HG02840 (cell line): Measurements from ENCODE around the gene UGT1A9.
"Not testable (repeated sequence)": the region's sequence is repeated elsewhere in the genome, so short reads cannot be mapped to it uniquely, and the experiment has no call there.

Experiments
- ATAC-seq: cut with Tn5 transposase; IDR thresholded peaks from one replicate; pipeline ENCODE4 v1.9.1; 2021; ENCODE audit warnings: mild to moderate bottlenecking, moderate library complexity, moderate number of reproducible peaks; ENCODE audit not compliant: unreplicated experiment, low FRiP score

UGT1A9 gene

GRCh38 chr2:233679196-233679595 lies 7.5 kb downstream of the UGT1A9 start:
- no peak for ATAC-seq

DNA sequence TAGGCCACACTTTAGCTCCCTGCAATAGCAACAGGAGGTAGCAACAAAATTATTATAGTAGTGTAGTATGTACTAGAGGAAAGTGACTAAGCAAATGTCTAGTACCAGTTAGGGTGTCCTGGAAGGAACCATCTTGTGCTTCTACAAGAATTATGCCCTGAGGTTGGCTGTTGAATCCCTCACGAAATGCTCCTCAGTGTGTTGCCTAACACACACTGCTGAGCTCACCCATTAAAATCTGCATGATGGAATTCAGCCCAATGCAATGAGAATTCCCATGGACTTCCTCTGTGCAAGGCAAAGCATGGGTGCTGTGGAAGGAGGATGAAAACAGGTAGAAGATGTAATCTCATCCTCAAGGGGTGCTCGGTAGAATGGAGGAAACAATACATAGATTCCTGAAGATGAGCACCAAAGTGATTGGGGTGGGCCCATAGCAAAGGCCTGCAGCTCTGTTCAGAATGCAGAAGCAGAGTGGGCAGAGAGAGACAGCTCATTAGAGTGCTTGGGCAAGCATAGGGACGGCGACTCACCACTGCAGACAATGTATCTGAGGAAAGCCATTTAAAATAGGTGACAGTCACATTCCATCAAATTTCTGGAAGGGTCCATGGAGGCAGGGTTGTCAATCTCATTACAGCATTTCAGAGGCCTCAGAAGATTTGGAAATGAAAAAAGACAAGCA lies 8.8 kb downstream of the UGT1A9 start:
- no peak for ATAC-seq

- ATAC-seq, result no peak
Observed at GRCh38 chr2:233681521-233682099, 9.9 kb downstream of the UGT1A9 start, which contains the start of gene UGT1A7. TSS of gene UGT1A7 (plus strand) at chr2:233681901. CDS start at chr2:233681938, 37 bp downstream.

DNA sequence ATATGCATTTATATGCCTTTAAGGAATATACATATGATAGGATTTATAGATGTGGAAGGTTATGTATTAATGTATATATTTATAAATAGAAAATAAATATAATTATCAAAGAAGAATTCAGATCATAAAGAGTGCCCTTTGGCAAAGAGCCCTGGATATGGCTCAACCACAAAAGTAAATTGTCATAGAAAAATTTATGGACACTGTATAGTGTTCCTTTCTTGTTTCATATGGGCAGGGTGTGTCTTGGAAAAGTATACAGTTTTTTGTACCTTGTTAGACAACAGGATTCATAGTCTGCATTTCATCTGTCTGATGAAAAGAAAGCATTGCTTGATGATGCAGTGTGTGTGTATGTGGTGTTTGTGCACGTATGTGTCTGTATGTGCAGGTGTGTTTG lies 12.9 kb downstream of the UGT1A9 start:
- ATAC-seq, result no peak

GRCh38 chr2:233686928-233687327 lies 15.2 kb downstream of the UGT1A9 start:
- ATAC-seq, result no peak

GRCh38 chr2:233688341-233688740 lies 16.6 kb downstream of the UGT1A9 start:
- no peak for ATAC-seq

DNA sequence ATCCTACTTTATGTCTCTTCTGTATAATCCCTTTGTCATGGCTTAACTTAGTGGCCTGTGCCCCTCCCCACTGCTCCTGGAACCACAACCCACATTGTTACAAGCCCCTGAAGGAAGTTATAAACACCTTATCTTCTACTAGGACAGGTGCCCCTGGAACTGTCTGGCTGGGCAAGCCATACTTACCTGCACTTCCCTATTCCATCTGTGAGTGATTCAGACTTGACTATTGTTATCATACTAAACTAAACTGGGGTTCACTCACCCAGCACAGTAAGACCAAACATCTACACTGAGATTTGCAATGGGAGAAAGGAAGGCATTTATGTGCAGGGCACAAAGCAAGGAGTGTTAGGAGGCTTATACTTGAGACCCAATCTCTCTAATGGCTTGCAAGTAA lies 17.3 kb downstream of the UGT1A9 start:
- no peak for ATAC-seq

DNA sequence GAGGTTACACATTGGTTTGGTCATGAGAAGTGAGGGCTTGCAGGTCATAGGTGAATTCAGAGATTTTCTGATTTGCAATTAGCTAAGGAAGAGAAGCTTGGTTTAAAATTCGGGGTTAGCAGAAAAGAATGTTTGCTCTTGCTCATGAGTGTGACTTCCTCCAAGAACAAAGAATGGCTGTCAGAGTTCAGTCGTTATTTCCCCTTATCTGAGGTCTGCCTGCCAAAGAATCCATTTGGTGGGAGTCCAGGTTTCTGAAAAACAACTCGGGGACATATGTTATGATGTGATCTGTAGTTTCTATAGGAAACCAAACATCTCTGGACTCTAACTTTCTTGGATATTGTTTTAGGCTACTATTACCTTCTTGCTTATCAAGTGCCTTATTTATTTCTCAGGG lies 17.8 kb downstream of the UGT1A9 start:
- ATAC-seq, result no peak

GRCh38 chr2:233690444-233690843 lies 18.7 kb downstream of the UGT1A9 start:
- no peak for ATAC-seq

GRCh38 chr2:233691443-233692433 lies 20.0 kb downstream of the UGT1A9 start:
- ATAC-seq, result no peak

DNA sequence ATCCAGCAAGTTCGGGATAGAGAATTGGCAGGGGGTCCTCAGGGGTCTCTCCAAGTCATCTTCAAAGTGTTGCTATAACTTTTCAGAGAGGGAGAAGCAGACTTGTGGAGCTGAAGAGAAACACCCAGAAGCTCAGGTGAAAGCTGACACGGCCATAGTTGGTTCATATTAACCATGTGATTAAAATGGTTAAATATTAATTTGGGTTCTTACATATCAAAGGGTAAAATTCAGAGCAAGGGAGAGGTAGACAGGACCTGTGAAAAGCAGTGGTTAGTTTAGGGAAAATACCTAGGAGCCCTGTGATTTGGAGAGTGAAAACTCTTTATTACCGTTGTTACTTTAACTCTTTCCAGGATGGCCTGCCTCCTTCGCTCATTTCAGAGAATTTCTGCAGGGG lies 20.9 kb downstream of the UGT1A9 start, which contains the start of gene UGT1A6:
Gene UGT1A6 (plus strand): TSS at position 243 of the 400 bp plus-strand sequence. CDS start 115 bp downstream, at position 358.
- no peak for ATAC-seq

DNA sequence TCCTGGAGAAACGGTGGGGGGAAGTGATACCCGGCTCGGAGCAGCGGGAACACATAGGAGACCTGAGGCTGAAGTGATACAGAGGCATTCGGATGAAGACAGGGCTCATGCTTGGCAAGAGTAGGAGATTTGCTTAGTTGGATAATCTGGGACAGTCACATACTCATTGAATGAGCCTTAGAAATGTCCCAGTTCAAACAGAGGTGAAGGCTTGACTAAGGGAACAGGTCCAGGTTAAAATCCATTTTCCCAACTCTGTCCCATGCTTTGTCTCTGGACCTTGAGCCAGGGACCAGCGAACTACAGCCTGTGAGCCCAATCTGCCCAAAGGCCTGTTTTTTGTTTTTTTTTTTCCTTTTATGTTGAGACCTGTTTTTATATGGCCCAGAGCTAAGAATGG lies 22.3 kb downstream of the UGT1A9 start:
- no peak for ATAC-seq

DNA sequence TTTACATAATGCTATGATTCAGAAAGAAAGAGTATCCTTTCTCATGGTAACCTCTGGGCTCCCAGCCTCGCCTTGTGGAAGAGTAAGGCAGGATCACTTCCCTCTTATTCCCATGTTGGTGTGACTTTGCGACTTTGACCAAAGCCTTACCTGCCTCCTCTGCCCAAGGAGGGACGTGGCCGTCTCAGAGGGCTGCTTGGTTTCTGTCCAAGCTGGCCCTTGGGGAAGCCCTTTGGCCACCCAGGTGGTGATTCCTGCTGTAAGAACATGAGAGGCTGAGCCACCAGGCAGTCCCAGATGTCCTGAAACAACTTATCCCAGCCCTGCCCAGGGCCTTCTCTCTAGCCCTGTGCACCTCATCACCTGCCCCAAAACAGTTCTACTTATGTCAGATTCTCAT lies 27.0 kb downstream of the UGT1A9 start:
- no peak for ATAC-seq

GRCh38 chr2:233699424-233700027 lies 27.8 kb downstream of the UGT1A9 start:
- no peak for ATAC-seq

DNA sequence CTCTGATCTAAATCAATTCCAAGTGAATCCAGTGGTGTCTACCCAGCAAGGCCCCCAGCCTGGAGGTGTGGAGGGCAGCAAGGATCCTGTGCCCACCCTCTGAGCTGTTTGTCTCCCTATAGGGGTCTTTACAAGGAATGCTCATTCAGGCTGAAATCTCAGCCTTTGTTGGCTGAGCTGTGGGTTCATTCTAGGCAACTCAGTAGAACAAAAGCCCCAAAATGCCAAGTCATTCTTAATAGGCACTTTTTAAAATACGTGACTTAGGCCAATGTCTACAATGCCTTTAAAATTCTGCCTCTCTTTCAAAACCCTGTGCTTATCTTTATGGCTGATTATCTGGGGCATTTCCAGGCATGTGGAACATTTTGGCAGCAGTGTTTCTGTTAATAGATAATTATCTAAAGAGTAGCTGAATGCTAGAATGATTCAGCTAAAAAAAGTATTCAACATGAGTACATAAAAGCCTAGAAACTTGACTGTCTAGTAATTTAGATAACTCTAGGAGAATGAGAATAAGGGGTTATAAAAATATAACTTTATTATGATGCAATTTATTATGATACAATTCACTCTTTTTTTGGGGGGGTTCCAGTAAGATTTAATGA lies 28.4 kb downstream of the UGT1A9 start:
- no peak for ATAC-seq

DNA sequence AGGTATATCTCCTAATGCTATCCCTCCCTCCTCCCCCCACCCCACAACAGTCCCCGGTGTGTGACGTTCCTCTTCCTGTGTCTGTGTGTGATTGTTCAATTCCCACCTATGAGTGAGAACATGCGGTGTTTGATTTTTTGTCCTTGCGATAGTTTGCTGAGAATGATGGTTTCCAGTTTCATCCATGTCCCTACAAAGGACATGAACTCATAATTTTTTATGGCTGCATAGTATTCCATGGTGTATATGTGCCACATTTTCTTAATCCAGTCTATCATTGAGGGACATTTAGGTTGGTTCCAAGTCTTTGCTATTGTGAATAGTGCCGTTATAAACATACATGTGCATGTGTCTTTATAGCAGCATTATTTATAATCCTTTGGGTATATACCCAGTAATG lies 29.1 kb downstream of the UGT1A9 start:
- ATAC-seq, result not testable (repeated sequence)

- no peak for ATAC-seq
Observed at GRCh38 chr2:233702238-233702637, 30.5 kb downstream of the UGT1A9 start.

GRCh38 chr2:233705911-233706506 lies 34.3 kb downstream of the UGT1A9 start:
- no peak for ATAC-seq

DNA sequence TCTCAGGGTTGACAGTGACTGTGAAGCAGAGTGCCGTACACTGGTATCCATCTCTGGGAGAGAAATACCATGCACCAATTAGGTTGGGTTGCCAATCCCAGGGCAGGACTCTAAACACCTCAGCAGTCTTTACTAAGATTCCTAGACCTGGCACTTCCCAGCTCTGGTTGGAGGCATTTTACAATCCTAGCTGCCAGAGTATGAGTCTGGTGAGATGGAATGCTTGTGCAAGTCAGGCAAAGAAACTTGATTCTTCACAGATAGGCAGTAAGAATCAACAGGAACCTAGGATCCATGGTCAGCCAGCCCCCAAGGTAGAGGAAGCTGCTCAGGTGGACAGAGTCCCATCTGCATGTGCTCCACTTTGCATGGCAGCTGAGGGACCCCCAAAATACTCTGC lies 35.0 kb downstream of the UGT1A9 start:
- no peak for ATAC-seq
